NT2/D1 (cell line): ENCODE results near the gene SEMA4C.

Source experiments
- DNase-seq: peaks from one replicate; pipeline ENCODE4 v3.0.0-alpha.2; 2011; ENCODE audit warnings: low read depth, low spot score
- H3K27me3 ChIP-seq: 2 replicates; pipeline ENCODE4 v1.6.0; 2011; ENCODE audit warnings: mild to moderate bottlenecking; ENCODE audit not compliant: insufficient read length, insufficient read depth
- H3K36me3 ChIP-seq: 2 replicates; pipeline ENCODE4 v1.6.1; 2011; ENCODE audit warnings: mild to moderate bottlenecking, low read length, mixed read lengths; ENCODE audit not compliant: insufficient read depth, insufficient read length
- H3K4me1 ChIP-seq: 2 replicates; pipeline ENCODE4 v1.5.1; 2011; ENCODE audit not compliant: insufficient read depth, insufficient read length
- H3K4me3 ChIP-seq: 2 replicates; pipeline ENCODE4 v1.5.1; 2011; ENCODE audit warnings: low read depth; ENCODE audit not compliant: insufficient read length
- H3K9ac ChIP-seq: 2 replicates; pipeline ENCODE4 v1.6.0; 2011; ENCODE audit warnings: low read depth; ENCODE audit not compliant: insufficient read length
- H3K9me3 ChIP-seq: 2 replicates; pipeline ENCODE4 v1.5.1; 2011; ENCODE audit warnings: mild to moderate bottlenecking, low read length; ENCODE audit not compliant: insufficient read depth
- SUZ12 ChIP-seq: IDR thresholded peaks from 2 replicates; pipeline ENCODE4 v1.6.1; 2011; ENCODE audit not compliant: insufficient read length, insufficient read depth; ENCODE audit errors: extremely low read depth
- YY1 ChIP-seq: IDR thresholded peaks from 2 replicates; pipeline ENCODE4 v1.6.1; 2011; ENCODE audit not compliant: insufficient read length, insufficient read depth
- ZNF274 ChIP-seq: IDR thresholded peaks from 2 replicates; pipeline ENCODE4 v1.6.1; 2011; ENCODE audit warnings: mild to moderate bottlenecking, low read depth, low read length

The SEMA4C gene

DNA sequence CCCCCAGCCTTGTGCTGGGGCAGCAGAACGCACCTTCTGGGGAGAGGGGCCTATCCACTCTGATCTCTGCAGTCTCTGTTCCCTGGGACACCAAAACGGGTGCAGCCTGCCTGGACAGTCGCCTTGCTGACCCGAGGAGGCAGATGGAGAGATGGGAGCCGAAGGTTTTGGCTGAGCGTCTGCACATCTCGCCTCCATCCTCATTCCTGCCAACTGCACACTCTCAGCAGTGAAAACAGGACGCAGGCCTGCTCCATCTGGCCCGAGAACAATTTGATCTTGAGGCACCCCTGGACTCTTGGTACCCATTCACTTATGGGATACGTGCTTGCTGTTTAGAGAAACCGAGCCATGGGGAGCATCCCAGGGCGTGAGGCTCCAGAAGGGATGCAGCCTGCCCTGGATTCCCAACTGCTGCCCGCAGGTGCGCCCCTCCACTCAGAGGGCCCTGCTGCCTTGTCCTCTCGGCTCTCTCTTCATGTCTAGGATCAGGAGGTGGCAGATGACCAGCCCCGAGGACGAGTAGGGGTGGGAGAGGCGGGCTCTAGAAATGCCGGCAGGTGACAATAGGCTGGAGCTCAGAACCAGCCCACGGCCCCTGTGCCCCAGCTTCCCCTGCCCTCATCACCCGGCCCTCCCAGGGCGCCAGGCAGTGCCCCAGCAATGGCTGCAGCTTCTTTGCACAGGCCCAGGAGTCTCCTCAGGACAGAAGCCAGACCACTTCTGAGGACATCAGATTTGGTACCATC is 9.1 kb upstream of the SEMA4C start:
- peak overlapping the region; percentile 5 for H3K9ac ChIP-seq
- H3K9me3 ChIP-seq: no peaks in the 10 kb centered on the region
- peaks cover 67% of the 10 kb centered on the region for H3K4me1 ChIP-seq
- H3K27me3 ChIP-seq: peaks cover 10% of the 10 kb centered on the region
- no peak for DNase-seq
- no peaks in the 10 kb centered on the region for H3K36me3 ChIP-seq
- no peak overlapping the region for H3K4me3 ChIP-seq
- no peak for TF ChIP-seq SUZ12
- TF ChIP-seq YY1: no peak
- no peak for TF ChIP-seq ZNF274

DNA sequence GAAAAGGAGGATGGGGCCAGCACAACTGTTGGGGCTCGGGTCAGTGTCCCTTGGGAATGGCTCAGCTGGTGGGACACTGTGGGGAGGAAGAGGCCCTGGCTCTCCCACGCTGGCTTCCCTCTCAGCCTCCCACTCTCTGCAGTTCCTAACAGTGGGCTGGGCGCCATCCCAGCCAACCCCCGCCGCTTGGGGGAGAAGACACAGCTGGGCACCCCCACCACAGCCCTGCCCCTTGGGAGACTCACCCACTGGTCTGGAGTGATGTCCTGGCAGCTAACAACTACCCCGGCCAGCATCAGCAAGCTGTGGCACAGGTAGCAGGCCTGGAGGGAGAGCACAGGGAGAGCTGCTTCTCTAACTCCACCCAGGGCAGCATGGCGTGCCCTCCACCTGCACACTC is 8.3 kb upstream of the SEMA4C start:
- no peak overlapping the region for H3K4me3 ChIP-seq
- H3K36me3 ChIP-seq: no peaks in the 10 kb centered on the region
- DNase-seq: no peak
- H3K4me1 ChIP-seq: peaks cover 65% of the 10 kb centered on the region
- H3K9ac ChIP-seq: peak overlapping the region; percentile 53
- TF ChIP-seq ZNF274 (no peak), SUZ12 (no peak), YY1 (no peak)
- no peaks in the 10 kb centered on the region for H3K9me3 ChIP-seq
- H3K27me3 ChIP-seq: peaks cover 7% of the 10 kb centered on the region

DNA sequence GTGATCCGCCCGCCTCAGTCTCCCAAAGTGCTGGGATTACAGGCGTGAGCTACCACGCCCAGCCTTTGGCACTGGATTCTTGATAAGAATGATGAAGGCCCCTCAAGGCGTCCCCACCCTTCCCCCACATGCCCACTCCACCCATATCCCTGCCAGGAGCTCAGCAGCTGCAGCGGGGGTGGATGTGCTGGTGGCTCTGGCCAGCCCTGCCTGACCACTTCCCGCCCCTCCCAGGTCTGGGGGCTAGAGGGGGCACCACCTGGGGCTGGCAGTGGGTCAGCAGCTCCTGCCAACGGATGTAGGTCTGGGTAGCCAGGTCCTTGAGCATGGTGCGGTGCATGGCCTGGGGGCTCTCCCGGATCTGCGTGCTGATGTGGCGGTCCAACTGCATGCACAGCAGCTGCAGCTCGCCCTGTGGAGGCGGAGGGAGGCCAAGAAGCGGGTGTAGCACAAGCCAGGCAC is 7.8 kb upstream of the SEMA4C start:
- peak overlapping the region; percentile 53 for H3K9ac ChIP-seq
- H3K27me3 ChIP-seq: peaks cover 4% of the 10 kb centered on the region
- TF ChIP-seq YY1 (no peak), SUZ12 (no peak), ZNF274 (no peak)
- peaks cover 61% of the 10 kb centered on the region for H3K4me1 ChIP-seq
- no peaks in the 10 kb centered on the region for H3K9me3 ChIP-seq
- DNase-seq: no peak
- H3K36me3 ChIP-seq: no peaks in the 10 kb centered on the region
- H3K4me3 ChIP-seq: no peak overlapping the region

DNA sequence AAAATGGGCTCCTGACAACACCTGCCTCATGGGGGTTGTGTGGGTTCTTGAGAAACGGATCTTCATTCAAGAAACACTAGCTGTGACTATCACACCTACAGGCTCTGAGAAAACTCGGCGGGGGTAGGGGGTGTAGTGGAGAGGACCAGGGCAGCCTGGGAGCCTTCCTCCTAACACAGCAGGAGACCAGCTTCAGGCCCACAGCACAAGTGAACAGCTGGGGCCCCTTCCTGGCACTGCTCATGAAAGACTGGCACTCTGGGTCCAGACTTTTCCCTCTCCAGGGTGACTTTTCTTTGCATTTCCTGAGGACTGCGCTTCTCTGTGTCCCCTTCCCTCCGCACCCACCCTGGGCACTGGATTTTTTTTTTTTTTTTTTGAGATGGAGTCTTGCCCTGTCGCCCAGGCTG is 7.2 kb upstream of the SEMA4C start:
- DNase-seq: no peak
- TF ChIP-seq YY1: no peak
- TF ChIP-seq ZNF274: no peak
- TF ChIP-seq SUZ12: no peak
- no peaks in the 10 kb centered on the region for H3K36me3 ChIP-seq
- H3K9ac ChIP-seq: no peak overlapping the region
- peaks cover 54% of the 10 kb centered on the region for H3K4me1 ChIP-seq
- no peak overlapping the region for H3K4me3 ChIP-seq
- peaks cover 4% of the 10 kb centered on the region for H3K27me3 ChIP-seq
- H3K9me3 ChIP-seq: no peaks in the 10 kb centered on the region

DNA sequence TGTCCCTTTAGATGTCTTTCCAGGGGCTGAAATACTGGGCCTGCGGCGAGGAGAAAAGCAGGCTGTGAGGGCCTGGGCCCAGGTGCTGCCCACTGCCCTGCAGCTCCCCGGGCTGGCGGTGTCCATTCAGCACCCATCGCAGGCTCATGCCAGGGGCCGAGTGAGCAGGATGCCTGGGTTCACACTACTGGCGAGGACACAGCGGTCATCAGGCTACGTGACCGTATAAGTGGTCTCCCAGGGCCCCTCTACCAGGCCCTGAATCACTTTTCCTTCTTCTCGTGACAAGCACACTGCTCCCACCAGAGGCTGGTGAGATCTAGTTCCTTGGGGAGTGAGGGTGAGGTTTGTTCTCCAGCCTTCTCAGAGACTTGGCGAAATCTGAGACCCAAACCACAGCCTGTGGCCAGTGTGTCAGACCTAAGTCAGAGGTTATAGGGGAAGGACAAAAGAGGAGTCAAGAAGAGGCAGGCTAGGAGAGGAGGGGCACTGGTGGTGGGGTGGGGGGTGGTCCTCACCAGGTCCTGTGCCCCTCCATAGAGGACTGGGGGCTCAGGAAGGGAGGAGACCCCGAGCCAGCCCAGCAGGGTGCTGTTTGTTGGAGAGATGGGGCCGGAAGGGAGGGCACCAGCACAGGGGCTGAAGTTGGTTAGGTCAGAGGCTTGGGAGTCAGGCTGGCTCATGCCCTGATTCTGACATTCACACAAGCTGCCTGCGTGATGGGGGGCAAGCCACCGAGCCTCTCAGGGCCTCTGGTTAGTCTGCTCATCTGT is 6.6 kb upstream of the SEMA4C start:
- no peak for DNase-seq
- peak overlapping the region; percentile 58 for H3K9ac ChIP-seq

DNA sequence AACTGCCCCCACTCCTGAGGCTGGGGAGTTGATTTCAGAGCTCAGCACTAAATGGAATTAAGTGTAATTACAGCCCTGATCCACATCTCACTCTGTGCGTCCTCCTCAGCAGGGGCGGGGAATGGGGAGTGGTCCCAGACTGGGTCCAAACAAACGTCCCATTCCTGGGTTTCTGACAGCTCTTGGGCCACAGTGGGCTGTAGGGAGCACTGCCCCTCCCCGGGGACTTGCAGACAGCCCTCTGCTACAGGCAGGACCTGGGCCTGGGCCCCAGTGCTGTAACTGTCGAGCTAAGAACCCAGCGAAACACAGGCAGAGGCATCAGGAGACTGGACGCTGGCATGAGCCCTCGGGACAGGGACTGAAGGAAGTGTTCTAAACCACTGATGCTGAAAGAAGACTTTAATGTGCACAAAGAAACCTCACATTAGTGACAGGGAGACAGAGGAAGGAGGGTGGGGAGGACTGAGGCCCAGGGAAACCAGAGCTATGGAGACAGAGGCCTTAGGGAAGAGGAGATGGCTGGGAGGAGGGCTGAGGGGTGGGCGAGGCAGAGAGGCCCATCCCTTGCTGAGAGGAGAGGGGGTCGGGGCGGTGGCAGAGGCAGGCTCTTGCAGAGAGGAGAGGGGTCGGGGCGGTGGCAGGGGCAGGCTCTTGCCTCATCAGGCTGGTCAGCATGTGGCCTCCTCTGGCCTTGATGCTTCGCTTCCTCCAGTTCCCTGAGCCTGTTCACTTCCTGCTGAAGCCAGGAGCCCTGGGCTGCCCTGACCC is 5.8 kb upstream of the SEMA4C start:
- no peak for DNase-seq
- no peaks in the 10 kb centered on the region for H3K9me3 ChIP-seq
- H3K36me3 ChIP-seq: no peaks in the 10 kb centered on the region
- peak overlapping the region; percentile 58 for H3K9ac ChIP-seq
- no peak overlapping the region for H3K4me3 ChIP-seq
- TF ChIP-seq SUZ12 (no peak), ZNF274 (no peak), YY1 (no peak)
- H3K27me3 ChIP-seq: peaks cover 4% of the 10 kb centered on the region
- peaks cover 52% of the 10 kb centered on the region for H3K4me1 ChIP-seq

More for the DNA sequence above, 6.6 kb upstream of the SEMA4C start:
- Histone ChIP-seq H3K4me1 (peaks cover 52% of the 10 kb centered on the region), H3K36me3 (no peaks in the 10 kb centered on the region), H3K4me3 (no peak overlapping the region), H3K9me3 (no peaks in the 10 kb centered on the region), H3K27me3 (peaks cover 4% of the 10 kb centered on the region)
- TF ChIP-seq YY1 (no peak), SUZ12 (no peak), ZNF274 (no peak)
